KMS-11 (cell line): Measurements from ENCODE around the gene CPA5.

Experiments used
- H2AFZ ChIP-seq: fragments of 200-600 bp; sonication (generic); 2 replicates; pipeline ENCODE4 v1.6.1; 2016; ENCODE audit warnings: antibody characterized with exemption, mixed run types, low read depth
- H3K27ac ChIP-seq: fragments of 200-600 bp; sonication (generic); 2 replicates; pipeline ENCODE4 v1.6.1; 2016; ENCODE audit warnings: mild to moderate bottlenecking, mixed run types
- H3K27me3 ChIP-seq: fragments of 200-600 bp; sonication (generic); 2 replicates; pipeline ENCODE4 v1.6.1; 2017; ENCODE audit warnings: mild to moderate bottlenecking, low read depth, mixed run types, moderate library complexity; ENCODE audit not compliant: insufficient read depth
- H3K36me3 ChIP-seq: fragments of 200-600 bp; sonication (generic); 2 replicates; pipeline ENCODE4 v1.6.1; 2017; ENCODE audit warnings: mild to moderate bottlenecking, mixed run types; ENCODE audit not compliant: insufficient read depth
- H3K4me1 ChIP-seq: fragments of 200-600 bp; sonication (generic); 2 replicates; pipeline ENCODE4 v1.6.1; 2016; ENCODE audit warnings: mild to moderate bottlenecking, low read depth, mixed run types; ENCODE audit not compliant: poor library complexity, severe bottlenecking
- H3K4me2 ChIP-seq: fragments of 200-600 bp; sonication (generic); 2 replicates; pipeline ENCODE4 v1.7.0; 2016; ENCODE audit warnings: mild to moderate bottlenecking, mixed run types
- H3K4me3 ChIP-seq: fragments of 200-600 bp; sonication (generic); IDR thresholded peaks from 2 replicates; pipeline ENCODE4 v1.6.1; 2017; ENCODE audit warnings: low read depth, low read length, mixed read lengths; ENCODE audit not compliant: insufficient read depth
- H3K79me2 ChIP-seq: fragments of 200-600 bp; sonication (generic); 2 replicates; pipeline ENCODE4 v1.6.1; 2016; ENCODE audit warnings: low read depth, mixed run types; ENCODE audit not compliant: insufficient read depth
- H3K9ac ChIP-seq: fragments of 200-600 bp; sonication (generic); 2 replicates; pipeline ENCODE4 v1.6.1; 2016; ENCODE audit warnings: mild to moderate bottlenecking, mixed run types
- H4K20me1 ChIP-seq: fragments of 200-600 bp; sonication (generic); 2 replicates; pipeline ENCODE4 v1.6.1; 2016; ENCODE audit warnings: mild to moderate bottlenecking, mixed run types; ENCODE audit not compliant: insufficient read depth
- TF ChIP-seq, protein P1 (sequence below): fragments of 200-600 bp; sonication (generic); conservative IDR thresholded peaks from 2 replicates; pipeline ENCODE4 v1.6.1; 2017; ENCODE audit warnings: low read depth, mild to moderate bottlenecking, antibody characterized with exemption, low read length, moderate library complexity, mixed read lengths

Gene CPA5

DNA sequence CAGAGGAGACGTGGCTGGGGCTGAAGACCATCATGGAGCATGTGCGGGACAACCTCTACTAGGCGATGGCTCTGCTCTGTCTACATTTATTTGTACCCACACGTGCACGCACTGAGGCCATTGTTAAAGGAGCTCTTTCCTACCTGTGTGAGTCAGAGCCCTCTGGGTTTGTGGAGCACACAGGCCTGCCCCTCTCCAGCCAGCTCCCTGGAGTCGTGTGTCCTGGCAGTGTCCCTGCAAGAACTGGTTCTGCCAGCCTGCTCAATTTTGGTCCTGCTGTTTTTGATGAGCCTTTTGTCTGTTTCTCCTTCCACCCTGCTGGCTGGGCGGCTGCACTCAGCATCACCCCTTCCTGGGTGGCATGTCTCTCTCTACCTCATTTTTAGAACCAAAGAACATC lies 22.0 kb upstream of the CPA5 start:
- H4K20me1 ChIP-seq: no peaks in the 10 kb centered on the region
- H2AFZ ChIP-seq: no peak overlapping the region
- H3K4me3 ChIP-seq: no peak overlapping the region
- H3K4me2 ChIP-seq: no peak overlapping the region
- no peak overlapping the region for H3K27ac ChIP-seq
- H3K79me2 ChIP-seq: no peaks in the 10 kb centered on the region
- TF ChIP-seq, protein P1, sequence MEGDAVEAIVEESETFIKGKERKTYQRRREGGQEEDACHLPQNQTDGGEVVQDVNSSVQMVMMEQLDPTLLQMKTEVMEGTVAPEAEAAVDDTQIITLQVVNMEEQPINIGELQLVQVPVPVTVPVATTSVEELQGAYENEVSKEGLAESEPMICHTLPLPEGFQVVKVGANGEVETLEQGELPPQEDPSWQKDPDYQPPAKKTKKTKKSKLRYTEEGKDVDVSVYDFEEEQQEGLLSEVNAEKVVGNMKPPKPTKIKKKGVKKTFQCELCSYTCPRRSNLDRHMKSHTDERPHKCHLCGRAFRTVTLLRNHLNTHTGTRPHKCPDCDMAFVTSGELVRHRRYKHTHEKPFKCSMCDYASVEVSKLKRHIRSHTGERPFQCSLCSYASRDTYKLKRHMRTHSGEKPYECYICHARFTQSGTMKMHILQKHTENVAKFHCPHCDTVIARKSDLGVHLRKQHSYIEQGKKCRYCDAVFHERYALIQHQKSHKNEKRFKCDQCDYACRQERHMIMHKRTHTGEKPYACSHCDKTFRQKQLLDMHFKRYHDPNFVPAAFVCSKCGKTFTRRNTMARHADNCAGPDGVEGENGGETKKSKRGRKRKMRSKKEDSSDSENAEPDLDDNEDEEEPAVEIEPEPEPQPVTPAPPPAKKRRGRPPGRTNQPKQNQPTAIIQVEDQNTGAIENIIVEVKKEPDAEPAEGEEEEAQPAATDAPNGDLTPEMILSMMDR: no peak
- no peaks in the 10 kb centered on the region for H3K36me3 ChIP-seq
- no peaks in the 10 kb centered on the region for H3K27me3 ChIP-seq
- no peak overlapping the region for H3K9ac ChIP-seq
- no peaks in the 10 kb centered on the region for H3K4me1 ChIP-seq

DNA sequence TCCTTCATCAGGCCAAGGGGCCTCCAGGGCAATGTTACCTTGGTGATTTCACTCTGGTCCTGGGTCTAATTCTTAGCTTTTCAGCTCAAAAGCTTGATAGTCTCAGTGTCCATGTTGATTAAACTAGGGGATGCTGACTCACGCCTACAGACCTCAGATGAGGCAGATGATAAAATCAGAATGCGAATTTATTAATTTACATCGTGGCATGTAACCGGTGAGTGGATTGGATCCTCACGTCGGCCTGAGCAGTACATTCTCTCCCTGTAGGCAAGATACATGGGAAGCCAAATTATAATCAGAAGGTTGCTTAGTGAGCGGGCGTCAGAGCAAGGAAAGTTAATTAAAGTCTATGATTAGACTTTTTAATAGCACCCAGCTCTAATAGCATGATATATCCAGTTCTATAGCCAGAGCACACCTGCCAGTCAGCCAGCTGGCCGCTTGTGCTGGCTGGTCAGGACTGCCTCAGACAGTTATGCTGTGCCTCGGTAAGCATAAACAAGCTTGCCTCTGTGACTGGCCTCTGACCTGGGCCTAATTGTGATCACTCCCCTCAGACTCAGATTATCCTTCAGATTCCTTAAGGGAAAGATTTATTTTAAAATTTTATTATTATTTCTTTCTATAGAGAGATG lies 20.2 kb upstream of the CPA5 start:
- Histone ChIP-seq H2AFZ (no peak overlapping the region), H3K4me1 (no peaks in the 10 kb centered on the region), H3K27ac (no peak overlapping the region), H3K27me3 (no peaks in the 10 kb centered on the region), H3K9ac (no peak overlapping the region), H3K79me2 (no peaks in the 10 kb centered on the region), H3K36me3 (no peaks in the 10 kb centered on the region), H4K20me1 (no peaks in the 10 kb centered on the region), H3K4me2 (no peak overlapping the region), H3K4me3 (no peak overlapping the region)
- TF ChIP-seq, protein P1: no peak

DNA sequence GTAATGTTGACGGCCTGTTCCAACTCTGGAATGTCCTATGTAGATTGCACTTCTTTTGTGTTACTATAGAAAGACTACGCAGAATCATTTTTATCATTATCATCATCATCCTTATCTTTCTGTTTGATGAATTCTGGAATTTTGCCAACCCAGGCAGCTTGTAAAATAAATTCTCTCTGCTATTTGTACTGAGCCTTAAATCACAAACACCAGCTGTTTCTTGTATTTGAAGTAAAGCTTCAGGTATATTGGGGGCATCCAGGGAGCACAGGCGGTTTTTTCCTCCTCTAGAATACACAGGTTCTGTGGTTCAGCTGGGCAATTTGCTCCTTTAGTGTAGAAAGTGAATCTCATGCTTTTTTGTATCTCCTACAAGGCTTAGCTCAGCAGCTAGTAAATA lies 14.9 kb upstream of the CPA5 start:
- H2AFZ ChIP-seq: no peak overlapping the region
- no peak overlapping the region for H3K4me3 ChIP-seq
- no peak overlapping the region for H3K4me2 ChIP-seq
- no peaks in the 10 kb centered on the region for H3K27me3 ChIP-seq
- H3K4me1 ChIP-seq: no peaks in the 10 kb centered on the region
- no peaks in the 10 kb centered on the region for H4K20me1 ChIP-seq
- no peaks in the 10 kb centered on the region for H3K36me3 ChIP-seq
- H3K9ac ChIP-seq: no peak overlapping the region
- H3K27ac ChIP-seq: no peak overlapping the region
- H3K79me2 ChIP-seq: no peaks in the 10 kb centered on the region
- TF ChIP-seq, protein P1: no peak

DNA sequence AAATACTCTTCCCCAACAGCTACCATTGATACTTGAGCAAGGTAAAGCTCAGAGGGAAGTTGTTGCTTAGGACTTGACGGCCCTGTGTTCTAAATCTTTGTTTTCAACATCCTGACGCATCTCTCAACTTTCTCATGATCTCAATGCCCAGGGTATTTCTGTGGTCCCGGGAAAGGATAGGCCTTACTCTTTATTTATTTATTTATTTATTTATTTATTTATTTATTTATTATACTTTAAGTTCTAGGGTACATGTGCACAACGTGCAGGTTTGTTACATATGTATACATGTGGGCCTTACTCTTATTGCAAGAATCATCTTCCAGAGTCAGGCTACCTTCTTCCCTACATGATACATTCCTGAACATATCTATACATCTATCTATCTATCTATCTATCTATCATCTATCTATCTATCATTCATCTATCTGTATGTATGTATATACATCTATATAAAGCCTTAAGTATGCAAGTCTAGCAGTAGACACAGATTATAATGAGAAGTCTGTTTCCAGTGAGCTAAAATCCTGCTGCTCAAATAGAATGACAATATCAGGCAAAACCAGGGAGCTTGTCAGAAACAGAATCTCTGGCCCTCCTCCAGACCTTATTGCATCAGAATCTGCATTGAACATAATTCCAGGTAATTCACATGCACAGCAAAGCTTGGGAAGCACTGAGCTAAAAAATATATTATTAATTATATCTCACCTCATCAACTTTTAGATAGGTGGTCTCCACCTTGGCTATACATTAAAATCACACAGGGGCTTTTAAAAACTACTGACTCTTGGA lies 12.2 kb upstream of the CPA5 start:
- no peak overlapping the region for H3K4me2 ChIP-seq
- no peaks in the 10 kb centered on the region for H3K79me2 ChIP-seq
- no peaks in the 10 kb centered on the region for H3K4me1 ChIP-seq
- H3K27ac ChIP-seq: no peak overlapping the region
- H3K36me3 ChIP-seq: no peaks in the 10 kb centered on the region
- TF ChIP-seq, protein P1: no peak
- H3K4me3 ChIP-seq: no peak overlapping the region
- H4K20me1 ChIP-seq: no peaks in the 10 kb centered on the region
- H3K27me3 ChIP-seq: no peaks in the 10 kb centered on the region
- no peak overlapping the region for H2AFZ ChIP-seq
- H3K9ac ChIP-seq: no peak overlapping the region
